Measurements from ENCODE around the gene CFAP46.
A peak's percentile ranks its signal among the peaks of the same experiment; 100 is the strongest.
"Not testable (repeated sequence)": the region's sequence is repeated elsewhere in the genome, so short reads cannot be mapped to it uniquely, and the experiment has no call there.

The CFAP46 gene

DNA sequence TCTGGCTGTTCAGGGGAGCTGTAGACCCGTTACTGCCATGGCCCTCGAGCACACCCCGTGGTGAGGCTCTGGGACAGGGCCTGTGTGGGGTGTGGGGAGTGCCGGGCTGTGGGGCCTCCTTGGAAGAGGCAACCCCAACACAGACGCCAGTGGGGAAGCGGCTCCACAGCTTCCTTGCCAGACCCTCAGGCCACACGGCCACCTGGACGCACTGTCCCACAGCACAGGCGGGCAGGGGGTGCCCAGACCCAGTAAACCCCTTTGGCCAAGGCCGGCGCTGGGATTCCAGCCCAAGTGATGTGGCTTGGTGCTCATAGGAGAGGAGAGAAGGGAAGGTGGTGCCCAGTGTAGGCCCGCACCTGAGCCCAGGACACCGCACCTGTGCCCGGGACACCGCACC is 143.5 kb downstream of the CFAP46 start:
- no peak for DNase-seq

DNA sequence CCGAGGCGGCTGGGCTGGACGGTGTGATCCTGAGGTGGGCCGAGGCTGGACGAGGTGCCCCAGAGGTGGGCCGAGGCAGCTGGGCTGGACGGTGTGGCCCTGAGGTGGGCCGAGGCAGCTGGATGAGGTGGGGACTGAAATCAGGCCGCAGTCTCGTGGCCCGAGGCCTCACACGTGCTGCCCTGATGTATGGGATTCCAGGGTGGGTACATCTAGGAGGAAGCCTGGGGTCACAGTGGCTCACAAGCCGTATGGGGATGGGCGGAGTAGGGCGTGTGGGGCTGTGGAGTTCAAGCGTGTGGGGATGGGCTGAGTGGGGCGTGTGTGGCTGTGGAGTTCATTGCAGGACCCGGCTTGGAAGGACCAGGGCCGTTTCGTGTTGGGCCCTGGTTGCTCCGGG is 144.0 kb downstream of the CFAP46 start:
- DNase-seq, result no peak

DNA sequence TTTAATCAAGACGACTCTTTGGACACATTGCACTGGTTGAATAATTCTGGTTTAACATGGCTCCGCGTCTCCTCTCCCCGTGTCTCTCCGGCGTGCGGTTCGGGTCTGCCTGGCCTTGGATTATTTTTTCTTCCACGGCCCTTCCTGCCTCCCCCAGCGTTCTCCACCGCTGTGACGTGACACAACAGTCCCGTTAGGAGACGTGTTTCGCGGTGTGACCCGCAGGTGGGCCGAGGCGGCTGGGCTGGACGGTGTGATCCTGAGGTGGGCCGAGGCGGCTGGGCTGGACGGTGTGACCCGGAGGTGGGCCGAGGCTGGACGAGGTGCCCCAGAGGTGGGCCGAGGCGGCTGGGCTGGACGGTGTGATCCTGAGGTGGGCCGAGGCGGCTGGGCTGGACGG is 144.4 kb downstream of the CFAP46 start:
- not testable (repeated sequence) for DNase-seq

DNA sequence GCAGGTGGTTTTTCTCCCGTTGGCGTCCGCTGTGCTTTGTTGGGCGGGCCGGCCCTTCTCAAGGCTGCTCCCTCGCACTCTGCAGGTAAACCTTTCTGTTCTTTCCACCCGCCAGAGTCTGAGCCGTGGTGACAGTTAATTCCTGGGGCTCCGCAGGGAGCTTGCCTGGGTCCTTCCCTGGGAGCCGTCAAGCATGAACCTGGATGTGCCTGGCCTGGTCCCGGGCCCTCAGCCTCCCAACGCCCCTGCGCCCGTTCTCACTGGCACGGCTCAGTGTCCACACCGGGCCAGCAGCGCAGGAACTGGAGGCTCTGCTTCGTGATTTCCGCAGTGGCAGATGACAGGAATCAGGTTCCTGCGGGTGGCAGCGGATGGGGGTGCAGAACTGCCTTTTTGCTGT is 145.5 kb downstream of the CFAP46 start:
- no peak for DNase-seq

DNA sequence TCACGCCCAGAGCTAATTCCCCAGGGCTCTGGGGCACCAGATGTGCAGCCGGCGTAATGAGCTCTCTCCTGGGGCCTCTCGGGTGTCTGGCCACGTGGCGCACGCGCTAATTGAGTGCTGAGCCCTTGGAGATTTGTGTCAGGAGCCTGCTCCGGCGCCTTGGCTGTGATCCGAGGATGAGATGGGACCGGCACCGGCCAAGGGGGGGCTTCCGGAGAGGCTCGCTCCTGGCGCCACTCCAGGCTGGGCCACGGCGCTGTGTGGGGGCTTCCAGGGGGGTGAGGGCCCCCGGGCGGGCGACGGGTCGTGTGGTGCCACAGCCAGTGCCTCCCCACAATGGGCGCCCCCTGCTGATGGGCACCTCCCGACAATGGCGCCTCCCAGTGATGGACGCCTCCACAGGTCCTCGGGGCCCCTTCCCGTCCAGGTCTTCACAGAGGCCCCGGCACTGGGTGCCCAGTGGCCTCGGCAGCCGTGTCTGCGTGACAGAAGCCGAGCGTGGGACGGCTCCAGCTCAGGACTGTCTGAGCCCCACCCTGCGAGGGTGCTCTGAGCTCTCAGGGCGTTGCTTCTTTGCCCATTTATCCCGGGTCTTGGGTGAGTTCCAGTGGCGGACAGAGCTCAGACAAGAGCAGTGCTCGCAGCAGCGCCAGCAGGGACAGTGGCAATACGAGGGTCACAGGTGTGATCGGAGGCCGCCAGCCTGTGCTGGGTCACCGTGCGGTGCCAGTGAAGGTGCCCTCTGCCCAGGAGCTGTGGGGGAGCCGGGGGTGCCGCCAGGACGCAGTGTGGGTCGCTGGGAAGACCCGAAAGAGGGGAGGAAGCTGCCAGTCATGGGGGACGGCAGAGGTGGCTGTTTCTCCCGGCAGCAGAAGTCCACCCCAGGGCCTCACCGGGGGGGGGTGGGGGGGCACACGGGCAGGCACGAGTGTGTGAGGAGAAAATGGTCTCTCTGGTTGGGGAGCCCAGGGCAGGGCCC is 148.2 kb downstream of the CFAP46 start:
- DNase-seq, result peak; percentile 47

DNA sequence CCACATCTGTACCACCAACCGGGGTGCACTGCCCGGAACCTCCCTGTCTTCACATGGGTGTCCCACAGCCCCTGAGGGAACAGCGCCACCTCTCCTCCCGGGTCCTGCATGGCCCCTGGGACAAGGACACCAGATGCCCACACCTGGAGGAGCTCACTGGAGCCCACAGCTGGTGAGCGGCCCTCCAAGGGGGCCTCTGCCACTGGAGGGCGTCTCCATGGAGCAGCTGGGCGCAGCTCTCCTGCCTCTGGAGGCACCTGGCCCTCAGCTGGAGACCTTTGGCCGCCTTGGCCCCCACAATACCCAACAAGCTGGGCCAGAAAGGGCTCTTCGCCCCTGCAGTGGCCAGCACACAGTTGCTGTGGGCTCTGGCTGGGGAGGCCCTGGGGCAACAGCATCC is 149.2 kb downstream of the CFAP46 start:
- DNase-seq, result no peak

DNA sequence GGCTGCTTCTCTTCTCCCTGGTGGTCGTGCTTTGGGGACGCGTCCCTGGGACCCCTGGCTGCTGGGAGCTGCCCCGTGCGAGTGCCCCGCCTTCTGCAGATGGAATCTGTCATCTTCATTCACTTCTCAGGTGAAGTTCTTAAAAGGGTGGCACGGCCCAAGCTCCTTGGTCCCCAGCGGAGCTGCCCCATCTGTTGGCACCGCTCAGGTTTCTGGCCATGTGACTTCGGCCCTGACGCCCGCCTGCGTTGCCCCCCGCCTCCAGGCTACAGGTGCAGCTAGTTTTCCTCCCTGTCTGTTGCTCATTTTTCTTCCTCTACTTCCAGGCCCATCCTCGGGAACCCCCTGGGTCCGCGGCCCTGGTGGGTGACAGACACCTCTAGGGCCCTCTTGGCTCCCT is 149.6 kb downstream of the CFAP46 start:
- DNase-seq, result no peak

DNA sequence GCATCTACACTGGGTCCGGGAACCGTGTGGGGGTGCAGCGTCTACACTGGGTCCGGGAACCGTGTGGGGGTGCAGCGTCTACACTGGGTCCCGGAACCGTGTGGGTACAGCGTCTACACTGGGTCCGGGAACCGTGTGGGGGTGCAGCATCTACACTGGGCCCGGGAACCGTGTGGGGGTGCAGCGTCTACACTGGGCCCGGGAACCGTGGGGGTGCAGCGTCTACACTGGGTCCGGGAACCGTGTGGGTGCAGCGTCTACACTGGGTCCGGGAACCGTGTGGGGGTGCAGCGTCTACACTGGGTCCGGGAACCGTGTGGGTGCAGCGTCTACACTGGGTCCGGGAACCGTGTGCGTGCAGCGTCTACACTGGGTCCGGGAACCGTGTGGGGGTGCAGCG is 150.3 kb downstream of the CFAP46 start:
- DNase-seq, result not testable (repeated sequence)

DNA sequence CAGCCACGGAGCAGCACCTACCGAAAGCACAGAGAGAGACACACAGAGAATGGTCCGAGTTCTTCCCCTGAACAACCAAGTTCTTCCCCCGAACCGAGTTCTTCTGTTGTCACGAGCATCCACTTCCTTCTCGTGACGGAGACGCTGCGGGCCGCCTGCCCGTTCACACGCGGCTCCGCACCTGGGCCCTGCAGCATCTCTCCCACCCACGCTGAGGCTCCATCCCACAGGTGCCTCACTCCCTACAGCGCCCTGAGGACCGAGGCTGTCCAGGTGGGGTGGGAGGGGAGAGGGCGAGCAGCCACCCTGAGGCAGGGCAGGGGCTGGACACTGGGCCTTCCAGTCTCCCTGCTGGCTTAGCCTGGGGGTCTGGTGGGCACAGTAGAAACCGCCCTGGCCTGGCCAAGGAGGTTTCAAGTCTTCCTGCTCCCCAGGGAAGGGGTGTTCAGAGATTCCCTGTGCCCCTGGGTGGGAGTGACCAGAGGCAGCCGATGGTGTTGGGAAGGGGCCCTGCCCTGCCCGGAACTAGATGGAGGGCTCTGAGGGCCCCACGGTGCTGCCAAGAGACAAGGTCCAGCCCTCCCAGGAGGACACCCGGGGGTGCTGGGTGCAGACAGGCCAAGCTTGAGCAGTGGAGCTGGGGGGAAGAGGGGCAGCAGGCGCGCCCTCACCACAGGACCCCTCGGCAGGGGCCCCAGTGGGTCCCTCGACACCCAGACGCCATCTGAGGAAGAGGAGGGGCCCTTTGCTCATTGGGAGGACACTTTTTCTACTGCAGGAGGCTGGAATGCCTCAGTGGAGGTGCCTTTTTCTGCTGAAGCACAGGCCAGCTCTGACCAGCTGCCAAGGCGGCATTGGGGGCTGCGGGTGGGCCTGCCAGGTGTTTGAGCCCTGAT is 151.2 kb downstream of the CFAP46 start:
- DNase-seq, result no peak

DNA sequence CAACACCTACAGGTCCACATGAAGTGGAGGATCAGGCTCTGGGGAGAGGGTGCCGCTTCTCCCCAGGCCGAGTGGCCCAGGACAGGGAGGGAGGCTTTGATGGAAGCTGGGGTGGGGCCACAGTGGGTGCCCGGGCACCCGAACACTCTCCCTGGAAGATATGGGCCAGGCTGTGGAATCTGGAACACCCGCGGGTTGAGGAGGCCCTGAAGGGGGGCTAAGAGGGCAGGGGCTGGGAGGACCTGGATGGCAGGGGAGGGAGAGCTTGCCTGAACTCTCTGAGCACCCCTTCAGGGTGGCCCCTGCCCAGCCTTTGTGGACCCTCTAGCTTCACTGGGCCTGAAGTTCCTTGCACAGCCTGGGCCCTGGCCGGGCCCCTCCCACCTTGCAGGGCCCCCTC is 151.9 kb downstream of the CFAP46 start:
- DNase-seq, result no peak

DNA sequence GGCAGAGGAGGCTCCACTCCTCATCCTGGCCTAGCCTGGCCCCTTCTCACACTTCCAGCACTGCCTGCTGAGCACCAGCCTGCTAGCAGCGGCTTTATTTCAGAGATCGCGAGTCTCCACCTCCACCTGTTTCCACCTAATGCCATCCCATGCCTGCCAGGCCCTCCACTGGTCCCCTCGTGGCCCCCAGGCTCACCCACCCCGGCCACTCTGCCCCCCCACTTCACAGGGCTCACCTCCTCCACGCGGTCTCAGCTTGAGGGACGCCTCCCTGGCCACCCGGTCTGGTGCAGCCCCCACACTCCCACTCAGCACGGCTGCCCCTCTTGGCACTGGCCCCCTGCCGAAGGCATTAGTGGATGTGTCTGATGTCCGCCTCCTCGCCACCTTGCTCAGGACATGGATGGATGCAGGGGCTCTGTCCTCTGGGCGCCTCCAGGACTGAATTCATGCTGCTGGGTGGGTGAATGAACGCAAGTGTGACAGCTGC is 152.7 kb downstream of the CFAP46 start:
- no peak for DNase-seq

DNA sequence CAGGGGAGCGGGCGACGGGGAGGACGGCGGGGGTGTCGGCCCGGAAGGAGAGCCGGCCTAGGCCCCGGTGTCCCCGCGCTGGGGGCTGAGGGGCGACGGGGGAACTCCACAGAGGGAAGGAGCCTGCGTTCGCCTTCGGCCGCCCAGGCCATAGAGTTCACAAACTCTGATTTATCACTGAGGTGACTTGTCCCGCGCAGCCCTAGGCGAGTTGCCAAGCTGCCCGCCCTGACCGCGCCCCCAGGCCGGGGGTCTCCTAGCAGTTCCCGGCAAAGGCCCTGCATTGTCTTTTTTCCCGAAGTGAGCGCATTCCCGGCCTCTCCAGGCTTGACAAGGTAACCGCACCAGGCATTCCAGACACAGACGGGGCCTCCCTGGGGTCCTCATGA is 153.5 kb downstream of the CFAP46 start:
- DNase-seq, result no peak

DNA sequence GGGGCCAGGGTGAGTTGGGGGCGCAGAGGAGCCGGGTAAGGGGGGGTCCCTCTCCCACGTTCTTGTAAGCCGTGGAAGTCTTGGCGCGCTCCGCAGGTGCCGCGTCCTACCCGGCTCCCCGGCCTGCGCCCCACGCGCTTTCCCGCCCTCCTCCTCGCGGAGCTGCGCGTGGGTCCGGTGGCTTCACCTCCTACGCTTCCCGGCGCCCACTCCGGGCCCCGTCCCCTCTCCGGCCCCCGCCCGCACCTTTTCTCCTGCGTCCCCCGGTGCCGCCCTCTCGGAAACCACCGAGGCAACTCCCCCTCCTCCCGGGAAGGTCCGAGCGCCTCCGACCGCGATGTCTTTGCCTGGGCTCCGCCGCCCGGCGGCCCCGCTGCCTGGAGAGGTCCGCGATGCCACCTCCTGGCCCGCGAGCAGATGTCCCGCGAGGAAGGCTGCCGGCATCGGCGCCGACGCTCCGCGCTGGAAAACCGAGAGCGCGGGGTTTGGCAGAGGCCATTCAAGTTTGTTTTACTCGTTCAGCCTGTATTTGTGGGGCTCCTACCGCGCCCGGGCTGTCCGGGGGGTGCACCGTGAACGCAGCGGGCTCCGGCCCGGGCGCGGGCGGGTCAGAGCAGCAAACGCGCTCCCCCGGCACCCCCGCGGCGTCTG is 154.1 kb downstream of the CFAP46 start:
- DNase-seq, result no peak

DNA sequence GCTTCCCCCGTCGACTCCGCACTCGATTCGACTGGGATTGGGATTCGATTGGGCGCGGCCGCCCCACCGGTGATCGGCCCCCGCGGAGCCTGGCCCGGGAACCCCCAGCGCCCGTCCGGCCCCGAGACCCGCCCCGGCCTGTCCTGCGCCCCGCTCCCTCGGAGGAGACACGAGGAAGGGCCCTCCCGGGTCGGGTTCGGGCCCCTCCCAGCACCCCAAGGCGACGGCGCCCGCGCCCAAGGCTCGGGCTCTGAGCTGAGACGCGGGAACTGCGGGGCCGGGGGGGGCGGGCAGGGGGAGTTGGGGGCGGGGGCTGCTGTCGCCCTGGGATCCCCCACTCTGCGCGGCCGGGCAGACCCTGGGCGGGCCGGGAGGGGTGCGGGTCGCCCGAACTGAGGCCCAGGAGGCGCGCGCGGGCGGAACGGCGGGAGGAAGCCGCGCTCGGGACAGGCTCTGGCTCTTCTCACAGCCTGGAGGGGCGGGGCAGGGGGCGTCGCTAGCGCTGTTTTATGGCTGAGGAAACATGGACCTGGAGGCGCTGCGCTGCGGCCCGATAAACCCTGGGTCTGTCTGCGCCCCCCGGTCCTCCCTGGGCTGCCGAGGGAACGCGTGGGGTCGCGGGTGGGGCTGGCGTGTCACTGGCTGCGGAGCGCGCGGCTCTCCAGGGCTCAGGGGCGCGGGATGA is 154.7 kb downstream of the CFAP46 start:
- DNase-seq, result no peak

DNA sequence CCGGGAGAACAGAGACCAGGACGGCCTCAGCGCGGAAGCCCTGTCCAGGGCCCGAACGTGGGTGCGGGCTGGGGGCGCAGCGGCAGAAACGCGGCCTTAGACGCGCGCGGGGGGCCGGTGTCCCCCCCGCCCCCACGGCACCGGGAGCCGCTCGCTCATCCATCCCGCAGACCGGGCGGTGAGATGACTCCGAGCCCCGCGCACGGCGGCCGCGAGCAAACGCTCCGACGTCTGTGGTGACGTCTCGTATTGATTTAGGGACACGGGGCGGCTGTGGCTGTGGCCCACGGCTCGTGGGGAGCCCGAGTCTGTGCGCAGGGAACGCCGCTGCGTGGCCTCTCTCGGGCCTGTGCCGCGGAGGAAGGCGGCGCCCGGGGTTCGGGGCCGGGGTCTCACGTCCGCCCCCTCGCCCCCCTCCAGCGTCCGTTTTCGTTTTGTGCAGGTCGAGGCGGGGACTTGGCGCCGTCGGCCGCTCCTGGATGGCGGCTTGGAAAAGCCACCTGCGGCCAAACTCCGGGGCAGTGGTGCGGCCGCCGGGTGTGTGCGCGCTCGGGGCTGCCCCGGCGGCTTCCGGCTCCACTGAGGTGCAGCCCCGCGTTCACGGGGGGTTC is 155.4 kb downstream of the CFAP46 start:
- DNase-seq, result no peak

DNA sequence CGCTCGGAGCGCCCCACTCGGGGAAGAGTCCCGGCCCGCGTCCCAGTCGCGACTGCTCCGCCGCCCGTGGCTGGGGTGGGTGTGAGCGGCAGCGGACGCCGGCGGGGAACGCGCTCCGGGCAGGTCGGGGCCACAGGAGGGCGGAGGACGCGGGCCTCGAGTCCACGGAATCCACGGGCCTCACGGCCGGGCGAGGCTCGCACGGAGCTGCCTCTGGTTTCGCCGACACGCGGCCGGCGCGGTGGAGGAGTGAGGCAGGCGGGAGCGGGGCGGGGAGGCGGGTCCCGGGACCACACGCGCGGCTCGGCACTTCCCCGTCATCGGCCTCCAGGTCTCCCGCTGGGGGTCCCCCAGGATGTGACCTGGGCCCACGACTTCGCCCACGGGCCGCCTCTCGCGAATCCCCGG is 155.9 kb downstream of the CFAP46 start:
- DNase-seq, result no peak

DNA sequence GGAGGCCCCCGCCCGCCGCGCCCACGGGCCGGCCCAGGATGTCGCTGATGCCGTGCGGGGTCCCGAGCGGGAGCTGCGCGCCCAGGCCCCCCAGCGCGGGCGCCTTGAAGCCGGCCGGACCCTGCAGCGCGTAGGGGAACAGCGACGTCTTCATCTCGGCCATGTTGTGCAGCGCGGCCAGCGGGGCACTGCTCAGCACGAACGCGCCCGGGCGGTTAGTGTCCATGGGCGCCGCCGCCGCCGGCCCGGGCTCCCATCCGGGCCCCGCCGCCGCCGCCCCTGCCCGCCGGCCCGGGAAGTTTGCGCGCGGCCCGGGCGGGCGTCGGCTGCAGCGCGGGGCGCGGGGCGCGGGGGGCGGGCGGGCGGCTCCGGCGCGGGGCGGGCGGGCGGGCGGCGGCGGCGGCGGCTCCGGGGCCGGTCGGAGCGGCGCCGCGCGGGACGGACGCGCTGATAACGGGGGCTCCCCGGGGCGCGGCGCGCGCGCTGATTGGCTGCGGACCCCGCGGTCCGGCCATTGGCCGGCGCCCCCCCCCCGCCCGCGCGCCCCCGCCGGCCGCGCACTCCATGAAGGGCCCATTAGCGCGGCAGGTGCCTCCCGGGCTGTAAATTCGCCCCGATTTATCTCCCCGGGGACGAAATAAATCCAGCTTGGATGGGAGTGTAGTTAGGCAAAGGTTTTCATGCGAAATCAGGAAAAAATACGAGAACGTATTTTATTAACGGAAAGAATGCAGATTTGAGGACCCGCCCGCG is 156.5 kb downstream of the CFAP46 start, which contains the start of gene NKX6-2:
NKX6-2 (minus strand) TSS at position 425 of the 753 bp plus-strand sequence; CDS start at position 226, 199 bp downstream.
- no peak for DNase-seq

DNA sequence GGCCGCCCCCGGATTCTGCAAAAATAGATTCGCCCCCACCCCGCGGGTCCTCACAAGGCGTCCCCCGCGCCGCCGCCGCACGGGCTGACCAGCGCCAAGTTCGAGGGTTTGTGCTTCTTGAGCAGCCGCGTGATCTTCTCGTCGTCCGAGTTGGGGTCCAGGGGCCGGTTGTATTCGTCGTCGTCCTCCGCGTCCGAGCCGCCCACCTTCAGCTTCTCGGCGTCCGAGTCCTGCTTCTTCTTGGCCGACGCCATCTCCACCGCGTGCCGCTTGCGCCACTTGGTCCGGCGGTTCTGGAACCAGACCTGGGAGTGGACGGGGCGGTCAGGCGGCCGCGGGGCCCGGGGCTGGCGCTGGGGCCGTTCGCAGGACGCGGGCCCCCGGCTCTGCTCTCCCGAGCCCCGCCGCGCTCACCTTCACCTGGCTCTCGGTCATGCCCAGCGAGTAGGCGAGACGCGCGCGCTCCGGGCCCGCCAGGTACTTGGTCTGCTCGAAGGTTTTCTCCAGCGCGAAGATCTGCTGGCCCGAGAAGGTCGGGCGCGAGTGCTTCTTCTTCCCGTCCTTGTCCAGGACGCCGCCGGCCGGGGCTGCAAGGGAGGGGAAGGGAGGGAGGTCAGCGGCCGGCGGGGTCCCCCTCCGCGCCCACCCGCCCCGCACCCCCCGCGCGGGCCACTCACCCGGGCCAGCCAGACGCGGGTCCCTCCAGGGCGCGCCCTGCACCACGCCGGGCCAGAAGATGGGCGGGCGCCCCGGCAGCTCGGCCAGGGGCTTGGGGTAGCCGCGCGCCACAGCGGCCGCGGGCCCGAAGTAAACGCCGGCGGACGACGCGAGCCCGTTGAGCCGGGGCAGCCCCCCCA is 157.3 kb downstream of the CFAP46 start:
- DNase-seq, result no peak

DNA sequence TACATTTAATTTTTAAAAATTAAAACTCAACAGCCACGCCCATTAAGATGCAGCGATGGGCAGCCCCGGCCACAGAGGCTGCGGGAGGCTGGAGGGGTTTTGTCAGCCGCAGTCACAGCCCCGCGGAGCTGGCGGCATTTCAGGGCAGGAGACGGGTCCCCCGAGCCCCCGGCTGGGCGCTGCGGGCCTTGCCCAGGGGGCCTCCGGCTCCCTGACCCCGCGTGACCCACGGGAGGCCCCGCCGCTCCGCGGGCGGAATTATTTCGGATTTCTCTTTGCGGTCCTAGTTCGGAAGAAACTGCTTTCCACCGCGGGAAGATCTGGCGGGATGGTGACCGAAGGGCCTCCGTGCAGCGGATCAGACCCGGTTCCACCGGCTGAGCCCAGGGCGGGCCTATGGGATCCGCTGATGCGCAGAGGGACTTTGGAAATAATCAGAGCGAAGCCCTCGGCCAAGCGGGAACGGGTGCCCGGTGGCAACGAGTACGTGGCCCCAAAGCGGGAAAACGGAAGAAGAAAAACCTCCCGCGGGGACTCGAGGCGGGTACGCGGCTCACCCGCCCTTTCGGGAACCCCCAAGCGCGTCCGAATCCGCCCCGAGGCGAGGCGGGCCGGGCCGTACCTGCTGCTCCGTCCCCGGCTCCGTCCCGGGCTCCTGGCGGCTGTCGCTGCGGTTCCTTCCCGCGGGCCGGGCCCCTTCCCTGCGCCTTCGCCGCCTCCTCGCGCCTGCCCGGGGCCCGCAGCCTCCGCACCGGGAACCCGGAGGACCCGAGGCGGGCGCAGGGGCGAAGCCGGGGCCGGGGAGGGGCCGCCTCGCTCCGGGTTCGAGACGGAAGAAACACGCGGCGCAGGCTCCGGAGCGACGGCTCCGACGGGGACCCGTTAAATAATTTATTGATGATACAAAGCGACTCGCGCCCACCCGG is 158.2 kb downstream of the CFAP46 start:
- no peak for DNase-seq
